Stimulated activated CD4-positive, alpha-beta T cell treated with anti-CD3 and anti-CD28 coated beads, Interleukin-2, amount 100 ng/mL, for 4 hours (primary cell): Measurements from ENCODE around the gene NDFIP1.

Source experiments
- DNase-seq: peaks from one replicate; pipeline ENCODE4 v3.0.0-alpha.2; 2020; ENCODE audit warnings: low read depth

The NDFIP1 gene

DNA sequence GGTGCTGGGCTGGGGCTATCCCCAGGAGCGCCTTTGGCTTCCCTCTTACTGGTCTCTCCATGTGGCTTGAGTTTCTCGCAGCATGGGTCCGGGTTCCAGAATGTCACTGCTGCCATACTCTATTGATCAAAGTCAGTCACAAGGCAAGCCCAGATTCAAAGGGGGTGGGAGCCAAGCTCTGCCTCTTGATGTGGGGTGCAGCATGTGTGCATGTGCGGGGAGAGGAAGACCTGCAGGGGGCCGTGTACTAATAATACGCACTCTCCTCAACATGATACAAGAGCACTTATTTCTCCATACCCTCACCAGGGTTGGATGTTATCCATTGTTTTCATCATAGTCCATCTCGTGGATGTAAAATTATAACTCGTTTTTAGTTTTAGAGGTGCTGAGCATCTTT is 81.2 kb downstream of the NDFIP1 start:
- DNase-seq: no peak

DNA sequence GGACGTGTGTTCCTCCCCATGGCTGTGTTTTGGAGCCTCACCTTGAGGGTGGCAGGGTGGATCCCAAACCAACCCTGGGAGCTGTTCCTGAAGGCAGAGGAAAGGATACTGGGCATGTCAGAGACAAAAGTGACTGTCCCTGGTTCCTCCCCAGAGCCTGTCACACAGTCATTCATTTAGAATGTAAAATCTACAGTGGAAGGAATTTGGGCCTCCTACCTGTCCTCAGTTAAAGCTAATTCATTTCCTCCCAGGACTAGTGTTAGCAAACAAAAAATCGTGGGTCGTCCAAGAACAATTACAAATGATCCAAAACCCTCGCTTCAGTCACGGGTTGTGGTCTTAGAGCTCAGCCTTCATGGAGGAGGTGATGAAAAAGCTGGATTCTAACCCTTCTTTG is 83.2 kb downstream of the NDFIP1 start:
- DNase-seq: no peak

DNA sequence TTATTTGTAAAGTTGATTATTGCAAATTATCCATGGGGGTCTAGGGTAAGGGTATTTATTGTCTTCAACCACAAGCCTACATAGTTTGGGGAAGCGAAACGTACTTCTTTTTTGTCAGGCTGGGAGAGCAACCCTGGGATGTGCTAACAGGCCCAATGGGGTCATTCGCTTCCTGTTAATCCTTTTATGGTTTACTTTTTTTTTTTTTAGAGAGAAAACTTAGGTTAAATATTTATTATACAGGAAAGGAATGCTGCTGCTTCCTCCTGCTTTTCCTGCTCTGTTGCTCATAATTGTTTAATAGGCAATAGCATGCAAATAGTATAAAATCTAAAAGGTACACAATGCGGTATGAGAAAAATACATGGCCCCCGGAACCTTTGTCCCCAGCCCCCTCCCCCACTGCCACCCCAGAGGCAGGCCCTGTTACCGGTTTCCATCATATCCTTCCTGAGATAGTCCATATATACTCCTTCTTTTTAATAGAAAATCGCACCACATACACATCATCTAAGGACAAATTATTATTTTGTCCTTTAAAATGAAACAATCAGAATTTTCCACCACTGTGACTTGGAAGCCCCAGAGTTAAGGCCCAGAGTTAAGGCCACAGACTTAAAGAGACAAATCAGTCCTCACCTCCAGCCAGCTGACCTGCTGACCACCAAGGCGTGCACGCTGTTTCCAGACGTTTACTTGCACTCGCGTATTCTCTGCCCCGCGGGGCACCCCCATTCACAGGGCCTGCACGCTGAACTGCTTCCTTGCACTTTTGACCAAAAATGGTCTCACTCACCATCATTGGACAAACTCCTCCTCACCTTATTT is 83.9 kb downstream of the NDFIP1 start:
- no peak for DNase-seq

DNA sequence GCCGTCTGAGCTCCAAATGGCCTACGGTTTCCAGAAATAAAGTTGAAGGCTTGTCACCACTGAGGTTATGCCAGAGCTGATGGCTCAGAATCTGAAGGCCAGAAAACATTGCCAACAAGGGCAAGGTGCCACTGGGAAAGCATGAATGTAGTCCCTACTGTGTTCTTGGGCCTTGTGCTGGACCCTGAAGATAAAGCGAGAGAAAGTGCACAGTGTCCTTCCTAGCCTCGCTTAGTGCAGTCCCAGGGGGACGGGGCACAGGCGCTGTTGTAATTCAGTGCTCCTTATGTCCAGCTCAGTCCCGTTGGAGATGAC is 84.5 kb downstream of the NDFIP1 start:
- no peak for DNase-seq

DNA sequence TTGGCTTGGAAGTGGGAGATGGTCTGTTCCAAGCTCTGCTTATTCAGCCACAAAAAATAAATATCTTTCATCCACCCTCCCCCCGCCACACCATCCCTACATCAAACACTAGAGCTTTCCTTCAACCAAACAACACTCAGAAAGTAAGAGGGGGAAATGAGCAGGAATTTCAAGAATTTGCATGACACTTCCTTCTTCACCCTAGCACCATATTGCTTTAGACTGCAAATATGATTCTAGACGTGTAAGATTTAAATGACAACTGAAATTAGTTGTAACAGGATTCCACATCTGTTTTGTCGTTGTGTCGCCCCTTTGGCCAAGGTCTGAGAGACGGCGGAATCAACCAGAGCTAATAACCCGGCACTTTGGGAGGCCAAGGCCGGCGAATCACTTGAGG is 88.5 kb downstream of the NDFIP1 start:
- DNase-seq: no peak

DNA sequence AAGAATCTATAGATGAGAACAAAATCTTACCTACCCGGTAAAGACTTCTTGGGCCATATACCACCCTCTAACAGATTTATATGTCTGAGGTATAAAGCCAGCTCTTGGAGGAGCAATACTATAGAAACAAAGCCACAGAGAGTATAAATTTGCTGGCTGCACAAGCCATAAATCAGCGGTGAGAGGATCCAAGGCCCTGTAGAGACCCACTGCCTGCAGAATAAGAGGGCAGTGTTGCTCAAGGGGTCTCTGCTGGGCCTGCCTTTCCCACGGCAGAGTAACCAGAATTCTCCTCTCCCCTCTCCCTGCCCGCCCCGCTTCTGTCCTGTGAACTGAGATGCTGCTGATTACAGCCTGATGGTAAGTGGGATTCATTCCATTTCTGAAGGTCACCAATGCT is 89.2 kb downstream of the NDFIP1 start:
- DNase-seq: no peak

DNA sequence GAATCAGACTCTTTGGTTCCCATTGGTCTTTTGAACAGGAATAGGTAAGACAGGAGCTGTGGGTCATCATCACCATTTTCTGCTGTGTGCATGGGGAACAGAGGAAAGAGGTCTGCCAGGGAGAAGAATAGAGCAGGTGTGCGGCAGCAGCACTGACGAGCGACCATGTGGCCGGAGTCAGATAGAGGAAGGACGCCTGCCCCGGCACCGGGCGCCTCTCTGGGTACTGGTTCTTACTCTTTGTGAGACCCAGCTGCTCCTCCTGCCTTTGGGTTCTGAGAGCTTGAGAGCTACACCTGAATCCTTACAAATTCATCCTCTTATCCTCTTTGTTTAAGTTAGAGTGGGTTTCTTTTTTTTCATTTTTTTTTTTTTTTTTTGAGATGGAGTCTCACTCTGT is 90.8 kb downstream of the NDFIP1 start:
- no peak for DNase-seq

DNA sequence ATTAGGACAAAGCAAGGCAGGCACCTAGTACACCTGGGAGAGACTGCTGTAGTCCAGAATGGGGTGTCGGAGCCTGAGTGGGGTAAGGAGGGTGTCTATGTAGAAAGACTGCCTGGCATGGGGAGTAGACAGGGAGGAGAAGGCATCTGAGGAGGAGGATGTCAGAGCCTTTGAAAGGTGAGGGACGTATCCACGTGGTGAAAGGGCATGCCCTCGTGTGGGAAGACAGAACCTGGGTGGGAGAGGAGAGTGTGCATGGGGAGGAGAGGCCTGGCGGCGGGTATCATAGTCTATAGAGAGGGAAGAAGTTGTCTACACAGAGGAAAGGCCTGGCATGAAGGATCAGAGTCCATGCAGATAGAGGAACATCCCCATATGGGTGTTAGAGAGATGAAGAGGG is 91.8 kb downstream of the NDFIP1 start:
- DNase-seq: no peak

DNA sequence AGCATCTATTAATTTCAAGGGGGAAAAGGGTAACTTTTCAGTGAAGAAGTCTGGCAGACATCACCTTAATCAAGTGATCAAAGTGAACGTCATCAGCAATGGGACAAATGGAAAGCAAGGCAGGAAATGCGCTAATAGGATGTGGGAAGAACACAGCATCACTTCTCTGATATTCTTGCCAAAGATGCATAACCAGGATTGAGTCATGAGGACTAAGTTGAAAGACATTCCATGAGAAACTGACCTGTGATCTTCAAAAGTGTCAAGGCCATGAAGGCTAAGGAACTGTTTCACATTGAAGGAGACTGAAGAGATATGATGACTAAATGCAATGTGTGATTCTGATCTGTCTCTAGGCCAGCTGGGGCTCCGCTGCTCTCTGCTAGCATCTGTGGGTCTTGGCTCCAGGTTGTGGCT is 92.9 kb downstream of the NDFIP1 start:
- no peak for DNase-seq

DNA sequence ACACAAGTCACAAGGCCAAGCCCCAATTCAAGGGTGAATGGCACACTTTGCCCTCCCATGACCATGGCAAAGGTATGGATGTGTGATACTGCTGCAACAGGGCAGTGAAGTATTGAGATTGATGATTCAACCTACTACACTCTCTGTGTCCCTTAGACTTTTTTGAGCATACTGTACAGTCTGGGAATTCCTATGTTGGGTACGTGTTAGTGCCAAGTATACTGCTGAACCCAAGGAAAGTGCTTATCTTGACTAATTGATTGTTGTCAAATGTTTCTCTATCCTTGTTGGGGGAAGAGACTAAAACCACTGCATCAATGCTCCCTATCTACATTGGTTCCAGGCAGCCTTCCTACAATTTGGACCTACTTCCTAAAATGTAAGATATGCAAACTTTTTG is 93.7 kb downstream of the NDFIP1 start:
- no peak for DNase-seq
